ENCODE measurements around the gene LINGO3. TPM values are rescaled to one million over a fixed set of nuclear protein-coding genes. Genes with fewer than 3 reads are reported as not detected.

Gene LINGO3
- polyA plus RNA-seq, 3 donors, result 0.08 to 2.8 (median 2.2) TPM

DNA sequence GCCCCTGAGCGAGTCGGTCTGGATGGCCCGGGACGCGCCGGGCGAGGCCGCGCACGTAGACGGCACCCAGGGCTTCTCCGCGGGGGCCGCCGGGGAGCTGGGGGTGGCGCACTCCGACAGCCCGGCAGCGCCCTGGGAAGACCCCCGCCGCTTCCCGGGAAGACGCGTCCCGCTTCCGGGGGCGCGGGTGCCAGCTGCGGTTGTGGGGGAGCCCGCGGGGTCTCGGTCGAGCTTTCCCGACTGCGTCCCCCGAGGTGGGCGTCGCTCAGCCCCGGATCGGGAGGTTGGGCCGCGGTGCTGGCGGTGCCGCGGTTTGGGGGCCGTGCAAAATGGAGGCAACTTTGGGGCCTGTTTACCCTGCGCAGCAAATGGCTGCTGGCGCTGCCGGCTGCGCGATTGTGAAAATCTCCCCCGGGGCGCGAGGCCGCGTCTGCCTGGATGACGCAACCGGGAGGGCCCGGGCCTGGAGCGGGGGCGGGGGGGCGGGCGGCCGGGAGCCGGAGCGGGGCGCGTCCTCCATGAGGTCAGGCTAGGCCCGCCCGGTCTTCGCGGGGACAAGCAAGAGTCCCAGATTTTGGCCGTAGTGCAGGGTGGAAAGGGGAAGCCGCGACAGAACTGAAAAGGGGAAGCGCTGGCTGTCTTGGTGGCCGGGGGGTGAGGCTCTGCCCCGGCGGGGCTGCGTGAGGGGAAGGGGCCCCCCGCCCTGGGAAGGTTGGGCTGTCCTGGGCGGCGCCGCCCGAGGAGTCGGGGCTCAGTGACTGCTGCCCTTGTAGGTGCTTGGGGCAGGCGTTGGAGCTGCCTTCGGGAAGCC is 37.3 kb downstream of the LINGO3 start:
- DNase-seq, result peak; percentile 95 to 98 (median 97)
- Mint-ChIP-seq H3K36me3 (peaks cover 15 to 36% of the 10 kb centered on the region in 2 donors), H3K9me3 (peaks cover 0 to 7% (median 0%) of the 10 kb centered on the region in 7 donors), H3K27me3 (ENCODE audit: low read depth in 3 of 3) (peaks cover 0 to 5% (median 2%) of the 10 kb centered on the region in 3 donors), H3K27ac (peak overlapping the region; percentile 87 to 99 (median 97)), H3K4me3 (peak overlapping the region; percentile 95 to 98), H3K4me1 (peaks cover 63% of the 10 kb centered on the region)
- H3K79me2 ChIP-seq (ENCODE audit: insufficient read depth, low read length), result peaks cover 91% of the 10 kb centered on the region
- intact Hi-C loops (cut with micrococcal nuclease), result loop anchor here (1.0 to 10.0 kb wide), 5 partner anchors 10 to 344 kb away; partner anchors contain the start of genes DOT1L (in 1 of the 2), LSM7 (in 1 of the 2) and SPPL2B (in 1 of the 2)
- peaks cover 61% of the 10 kb centered on the region for H4K20me1 ChIP-seq (ENCODE audit: insufficient read depth, low read length)
- peak overlapping the region; percentile 100 for H3K9ac ChIP-seq (ENCODE audit: insufficient read depth, low read length, poor library complexity, severe bottlenecking)
- H3K4me2 ChIP-seq (replicated peaks; ENCODE audit: extremely low read depth, low read length, poor library complexity, severe bottlenecking), result peak overlapping the region; percentile 94
- peaks cover 73 to 79% of the 10 kb centered on the region in 2 donors for H3K4me1 ChIP-seq (ENCODE audit: control insufficient read depth in 1 of 2, insufficient read depth in 2 of 2, low read length in 2 of 2)
- no peaks in the 10 kb centered on the region for H3K9me3 ChIP-seq (replicated peaks in 1 of 2; ENCODE audit: control insufficient read depth in 1 of 2, insufficient read depth in 1 of 2, low read length in 2 of 2)
- TF ChIP-seq, protein P1, sequence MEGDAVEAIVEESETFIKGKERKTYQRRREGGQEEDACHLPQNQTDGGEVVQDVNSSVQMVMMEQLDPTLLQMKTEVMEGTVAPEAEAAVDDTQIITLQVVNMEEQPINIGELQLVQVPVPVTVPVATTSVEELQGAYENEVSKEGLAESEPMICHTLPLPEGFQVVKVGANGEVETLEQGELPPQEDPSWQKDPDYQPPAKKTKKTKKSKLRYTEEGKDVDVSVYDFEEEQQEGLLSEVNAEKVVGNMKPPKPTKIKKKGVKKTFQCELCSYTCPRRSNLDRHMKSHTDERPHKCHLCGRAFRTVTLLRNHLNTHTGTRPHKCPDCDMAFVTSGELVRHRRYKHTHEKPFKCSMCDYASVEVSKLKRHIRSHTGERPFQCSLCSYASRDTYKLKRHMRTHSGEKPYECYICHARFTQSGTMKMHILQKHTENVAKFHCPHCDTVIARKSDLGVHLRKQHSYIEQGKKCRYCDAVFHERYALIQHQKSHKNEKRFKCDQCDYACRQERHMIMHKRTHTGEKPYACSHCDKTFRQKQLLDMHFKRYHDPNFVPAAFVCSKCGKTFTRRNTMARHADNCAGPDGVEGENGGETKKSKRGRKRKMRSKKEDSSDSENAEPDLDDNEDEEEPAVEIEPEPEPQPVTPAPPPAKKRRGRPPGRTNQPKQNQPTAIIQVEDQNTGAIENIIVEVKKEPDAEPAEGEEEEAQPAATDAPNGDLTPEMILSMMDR (IDR thresholded peaks at IDR 0.05), result no peak
- peak overlapping the region; percentile 72 to 100 (median 100) for H3K4me3 ChIP-seq (replicated peaks in 1 of 3; ENCODE audit: low read depth in 2 of 3, low read length in 3 of 3)
- H3K27ac ChIP-seq (ENCODE audit: low read depth in 1 of 2, low read length in 2 of 2), result peak overlapping the region; percentile 96
- peaks cover 22 to 24% of the 10 kb centered on the region in 2 donors for H3K36me3 ChIP-seq (replicated peaks in 1 of 2; ENCODE audit: control insufficient read depth in 1 of 2, insufficient read depth in 2 of 2, low read length in 2 of 2)
- H3K27me3 ChIP-seq (ENCODE audit: control insufficient read depth in 2 of 2, insufficient read depth in 2 of 2, low read length in 2 of 2), result no peaks in the 10 kb centered on the region
- no peak overlapping the region for H2AFZ ChIP-seq (ENCODE audit: insufficient read depth, low read depth, low read length, poor library complexity, severe bottlenecking)
- WGBS (ENCODE audit: insufficient coverage), result under 1% methylated on average over 86 of the region's 88 CpGs

DNA sequence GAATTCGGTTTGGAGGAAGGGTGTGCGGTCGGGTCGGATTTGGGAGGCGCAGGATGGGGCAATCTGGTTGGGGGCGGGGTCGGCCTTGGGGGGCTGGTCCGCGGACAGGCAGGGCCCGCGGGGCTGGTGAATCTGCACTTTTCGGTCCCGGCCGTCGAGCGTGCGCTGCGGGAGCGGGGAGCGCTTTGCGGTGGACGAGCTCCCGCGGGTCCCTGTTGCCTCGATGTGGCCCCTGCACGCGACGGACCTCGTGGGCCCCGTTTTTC is 37.9 kb downstream of the LINGO3 start:
- H3K36me3 ChIP-seq (replicated peaks in 1 of 2; ENCODE audit: control insufficient read depth in 1 of 2, insufficient read depth in 2 of 2, low read length in 2 of 2), result peaks cover 19 to 24% of the 10 kb centered on the region in 2 donors
- H3K79me2 ChIP-seq (ENCODE audit: insufficient read depth, low read length), result peaks cover 91% of the 10 kb centered on the region
- H3K9ac ChIP-seq (ENCODE audit: insufficient read depth, low read length, poor library complexity, severe bottlenecking), result peak overlapping the region; percentile 100
- H3K4me2 ChIP-seq (replicated peaks; ENCODE audit: extremely low read depth, low read length, poor library complexity, severe bottlenecking), result peak overlapping the region; percentile 94
- peaks cover 55% of the 10 kb centered on the region for H4K20me1 ChIP-seq (ENCODE audit: insufficient read depth, low read length)
- peak overlapping the region; percentile 72 to 100 (median 100) for H3K4me3 ChIP-seq (replicated peaks in 1 of 3; ENCODE audit: low read depth in 2 of 3, low read length in 3 of 3)
- Mint-ChIP-seq H3K4me1 (peaks cover 64% of the 10 kb centered on the region), H3K9me3 (peaks cover 0 to 7% (median 0%) of the 10 kb centered on the region in 7 donors), H3K27ac (peak overlapping the region; percentile 87 to 99 (median 95)), H3K27me3 (ENCODE audit: low read depth in 3 of 3) (peaks cover 0 to 5% (median 2%) of the 10 kb centered on the region in 3 donors), H3K36me3 (peaks cover 13 to 31% of the 10 kb centered on the region in 2 donors), H3K4me3 (peak overlapping the region; percentile 92 to 98)
- peak overlapping the region; percentile 96 for H3K27ac ChIP-seq (ENCODE audit: low read depth in 1 of 2, low read length in 2 of 2)
- intact Hi-C loops (cut with micrococcal nuclease), result loop anchor here (2.0 to 10.0 kb wide), 4 partner anchors 57 to 345 kb away; partner anchors contain the start of genes DOT1L (in 1 of the 2), LSM7 (in 1 of the 2) and SPPL2B (in 1 of the 2)
- H3K9me3 ChIP-seq (replicated peaks in 1 of 2; ENCODE audit: control insufficient read depth in 1 of 2, insufficient read depth in 1 of 2, low read length in 2 of 2), result no peaks in the 10 kb centered on the region
- H3K4me1 ChIP-seq (ENCODE audit: control insufficient read depth in 1 of 2, insufficient read depth in 2 of 2, low read length in 2 of 2), result peaks cover 74 to 79% of the 10 kb centered on the region in 2 donors
- no peak overlapping the region for H2AFZ ChIP-seq (ENCODE audit: insufficient read depth, low read depth, low read length, poor library complexity, severe bottlenecking)
- TF ChIP-seq, protein P1 (IDR thresholded peaks at IDR 0.05), result no peak
- no peaks in the 10 kb centered on the region for H3K27me3 ChIP-seq (ENCODE audit: control insufficient read depth in 2 of 2, insufficient read depth in 2 of 2, low read length in 2 of 2)
- DNase-seq, result peak in 2 of 3 donors; percentile 31 to 45
- WGBS (ENCODE audit: insufficient coverage), result under 1% methylated on average over 29 of the region's 30 CpGs

Data from CD14-positive monocyte (primary cell).